ENCODE data around the gene NPM1. TPM values are rescaled to one million over a fixed set of nuclear protein-coding genes. Genes with fewer than 3 reads are reported as not detected.

Gene NPM1
- 2,999 and 3,945 TPM in 2 replicates for total RNA-seq

GRCh38 chr5:171387345-171387969 is at the start of gene NPM1:
Gene NPM1 (plus strand): TSS chr5:171387849. CDS start chr5:171387949, 100 bp downstream.

GRCh38 chr5:171418982-171419687 is 31.5 kb downstream of the NPM1 start, which contains the start of gene FGF18:
Gene FGF18 (plus strand): TSS chr5:171419647. CDS start chr5:171420200, 553 bp downstream.

Other genes starting within 250 kb of the NPM1 start
- 0.23 TPM in 1 of 2 replicates, not detected in the other for gene TLX3, start 78.6 kb upstream of the NPM1 start, total RNA-seq
- gene FGF18, start 31.8 kb downstream of the NPM1 start, total RNA-seq = not detected in 2 replicates